Mesenchymal stem cell (in vitro differentiated cells and primary cell): ENCODE measurements around the gene TPM1.

Source experiments
- DNase-seq: peaks from one replicate; pipeline ENCODE4 v3.0.0-alpha.2; 2013
- H2AFZ ChIP-seq: one replicate; pipeline ENCODE4 v1.6.1; 2013; ENCODE audit warnings: low read depth, mild to moderate bottlenecking, control low read depth, inconsistent platforms, low read length, moderate library complexity
- H2AK5ac ChIP-seq: 2 replicates; pipeline ENCODE4 v1.6.1; 2013; ENCODE audit warnings: low read length, moderate library complexity, mild to moderate bottlenecking, inconsistent platforms; ENCODE audit not compliant: severe bottlenecking
- H2BK120ac ChIP-seq: one replicate; pipeline ENCODE4 v1.6.1; 2013; ENCODE audit warnings: low read depth, mild to moderate bottlenecking, inconsistent platforms, low read length, moderate library complexity
- H2BK12ac ChIP-seq, 2 experiments: one replicate each; pipeline ENCODE4 v1.6.1; 2013; ENCODE audit warnings: inconsistent platforms in 2 of 2, low read length in 2 of 2, mild to moderate bottlenecking in 2 of 2, moderate library complexity in 2 of 2, control low read depth in 1 of 2
- H2BK15ac ChIP-seq: one replicate; pipeline ENCODE4 v1.6.1; 2013; ENCODE audit warnings: mild to moderate bottlenecking, low read depth, inconsistent platforms; ENCODE audit not compliant: poor library complexity, severe bottlenecking
- H2BK5ac ChIP-seq: 2 replicates; pipeline ENCODE4 v1.6.1; 2013; ENCODE audit warnings: low read depth, mild to moderate bottlenecking, low read length, control low read depth, inconsistent platforms; ENCODE audit not compliant: poor library complexity, severe bottlenecking
- H3K14ac ChIP-seq, 2 experiments: one replicate each; pipeline ENCODE4 v1.6.1; 2013; ENCODE audit warnings: inconsistent platforms in 2 of 2, low read length in 2 of 2, control low read depth in 1 of 2, mild to moderate bottlenecking in 1 of 2, moderate library complexity in 1 of 2
- H3K18ac ChIP-seq, 2 experiments: one replicate each; pipeline ENCODE4 v1.6.1; 2013; ENCODE audit warnings: inconsistent platforms in 2 of 2, low read length in 2 of 2, control low read depth in 1 of 2, low read depth in 1 of 2, mild to moderate bottlenecking in 1 of 2
- H3K23ac ChIP-seq, 2 experiments: one replicate each; pipeline ENCODE4 v1.6.1; 2013; ENCODE audit warnings: inconsistent platforms in 2 of 2, low read length in 2 of 2, mild to moderate bottlenecking in 2 of 2, moderate library complexity in 2 of 2, control low read depth in 1 of 2
- H3K27ac ChIP-seq: 2 replicates; pipeline ENCODE4 v1.5.1; 2013; ENCODE audit warnings: mild to moderate bottlenecking, moderate library complexity, low read length, control low read depth, inconsistent platforms; ENCODE audit not compliant: poor library complexity, severe bottlenecking
- H3K27me3 ChIP-seq, 2 experiments: 2 replicates each; pipeline versions ENCODE4 v1.6.1 to v1.7.0; 2013; ENCODE audit warnings: low read length in 2 of 2, mild to moderate bottlenecking in 2 of 2, moderate library complexity in 2 of 2, control low read depth in 1 of 2, inconsistent platforms in 1 of 2; ENCODE audit not compliant: control insufficient read depth in 1 of 2, insufficient read depth in 1 of 2
- H3K36me3 ChIP-seq, 2 experiments: 2 replicates each; pipeline versions ENCODE4 v1.6.1 to v1.7.0; 2013; ENCODE audit warnings: low read length in 2 of 2, control low read depth in 1 of 2, inconsistent platforms in 1 of 2, low read depth in 1 of 2, mild to moderate bottlenecking in 1 of 2; ENCODE audit not compliant: insufficient read depth in 2 of 2, control insufficient read depth in 1 of 2
- H3K4ac ChIP-seq, 2 experiments: one replicate each; pipeline ENCODE4 v1.6.1; 2013; ENCODE audit warnings: inconsistent platforms in 2 of 2, low read length in 2 of 2, mild to moderate bottlenecking in 2 of 2, moderate library complexity in 2 of 2, control low read depth in 1 of 2, low read depth in 1 of 2
- H3K4me1 ChIP-seq: 2 replicates; pipeline ENCODE4 v1.6.1; 2013; ENCODE audit warnings: low read depth, low read length, control low read depth; ENCODE audit not compliant: control insufficient read depth, insufficient read depth
- H3K4me2 ChIP-seq: 2 replicates; pipeline ENCODE4 v1.6.1; 2013; ENCODE audit warnings: low read length, mild to moderate bottlenecking, inconsistent platforms; ENCODE audit not compliant: poor library complexity, severe bottlenecking
- H3K4me3 ChIP-seq, 2 experiments: 2 replicates each; pipeline versions ENCODE4 v1.5.1 to v1.7.0; 2013; ENCODE audit warnings: low read length in 2 of 2, mild to moderate bottlenecking in 2 of 2, control low read depth in 1 of 2, low read depth in 1 of 2; ENCODE audit not compliant: insufficient read depth in 1 of 2
- H3K79me1 ChIP-seq: replicated peaks from 2 replicates; pipeline ENCODE4 v1.6.1; 2013; ENCODE audit warnings: mild to moderate bottlenecking, control low read depth, low read length, inconsistent platforms; ENCODE audit not compliant: poor library complexity, severe bottlenecking
- H3K9ac ChIP-seq: 2 replicates; pipeline ENCODE4 v1.7.0; 2013; ENCODE audit warnings: mild to moderate bottlenecking, low read length, moderate library complexity
- H3K9me3 ChIP-seq: 2 replicates; pipeline ENCODE4 v1.7.0; 2013; ENCODE audit warnings: mild to moderate bottlenecking, low read length; ENCODE audit not compliant: control insufficient read depth
- H4K8ac ChIP-seq: one replicate; pipeline ENCODE4 v1.6.1; 2013; ENCODE audit warnings: inconsistent platforms, mild to moderate bottlenecking, low read length, moderate library complexity
- H4K91ac ChIP-seq: one replicate; pipeline ENCODE4 v1.6.1; 2013; ENCODE audit warnings: mild to moderate bottlenecking, low read length, inconsistent platforms
- WGBS: methylation state at CpG from one replicate; pipeline ENCODE4 v1.1.7; 2013; ENCODE audit warnings: mixed read lengths; 5-methylcytosine and 5-hydroxymethylcytosine counted together

TPM1 gene

GRCh38 chr15:63075015-63075983 is 32.8 kb downstream of the TPM1 start:
- Histone ChIP-seq H3K27ac (peak overlapping the region; percentile 33), H3K23ac (no peak overlapping the region), H3K36me3 (peaks cover 9 to 26% of the 10 kb centered on the region in 2 experiments), H3K4ac (peak overlapping the region in 1 of 2 experiments; percentile 74), H3K18ac (peak overlapping the region; percentile 33 to 82), H3K4me3 (peak overlapping the region in 1 of 2 experiments; percentile 58), H3K4me1 (peaks cover 8% of the 10 kb centered on the region), H2AK5ac (no peak overlapping the region), H3K4me2 (no peak overlapping the region), H3K27me3 (no peaks in the 10 kb centered on the region), H4K8ac (peak overlapping the region; percentile 83), H3K79me1 (no peaks in the 10 kb centered on the region), H2BK5ac (no peak overlapping the region), H2BK12ac (peak overlapping the region in 1 of 2 experiments; percentile 70), H3K14ac (peak overlapping the region in 1 of 2 experiments; percentile 58), H2AFZ (no peak overlapping the region), H3K9me3 (no peaks in the 10 kb centered on the region), H4K91ac (peak overlapping the region; percentile 21), H2BK120ac (peak overlapping the region; percentile 39), H2BK15ac (no peak overlapping the region), H3K9ac (peak overlapping the region; percentile 30)
- peak; percentile 59 for DNase-seq
- 58% methylated on average over 17 of the region's 17 CpGs for WGBS

- peaks cover 4 to 17% of the 10 kb centered on the region in 2 experiments for H3K36me3 ChIP-seq
- H3K23ac ChIP-seq = no peak overlapping the region
- no peak overlapping the region for H3K27ac ChIP-seq
- no peaks in the 10 kb centered on the region for H3K79me1 ChIP-seq
- no peak overlapping the region for H2AFZ ChIP-seq
- H3K4ac ChIP-seq = peak overlapping the region; percentile 19 to 79
- H3K9me3 ChIP-seq = no peaks in the 10 kb centered on the region
- 79% methylated on average over 12 of the region's 12 CpGs for WGBS
- peak overlapping the region; percentile 21 for H4K91ac ChIP-seq
- H2AK5ac ChIP-seq = peak overlapping the region; percentile 29
- peak overlapping the region in 1 of 2 experiments; percentile 82 for H3K14ac ChIP-seq
- H3K27me3 ChIP-seq = no peaks in the 10 kb centered on the region
- H3K4me2 ChIP-seq = no peak overlapping the region
- H3K4me1 ChIP-seq = peaks cover 8% of the 10 kb centered on the region
- H2BK5ac ChIP-seq = no peak overlapping the region
- peak overlapping the region; percentile 30 for H3K9ac ChIP-seq
- peak overlapping the region; percentile 18 to 70 for H2BK12ac ChIP-seq
- H3K4me3 ChIP-seq = no peak overlapping the region
- peak overlapping the region in 1 of 2 experiments; percentile 14 for H3K18ac ChIP-seq
- peak overlapping the region; percentile 39 for H2BK120ac ChIP-seq
- peak overlapping the region; percentile 71 for H2BK15ac ChIP-seq
- no peak for DNase-seq
- no peak overlapping the region for H4K8ac ChIP-seq
Measured at GRCh38 chr15:63075984-63076713, 33.6 kb downstream of the TPM1 start.

GRCh38 chr15:63076714-63077046 is 34.1 kb downstream of the TPM1 start:
- no peak overlapping the region for H3K4me3 ChIP-seq

GRCh38 chr15:63077952-63078351 is 35.4 kb downstream of the TPM1 start:
- H2BK12ac ChIP-seq = no peak overlapping the region
- H4K8ac ChIP-seq = no peak overlapping the region
- no peaks in the 10 kb centered on the region for H3K9me3 ChIP-seq
- no peak overlapping the region for H4K91ac ChIP-seq
- no peaks in the 10 kb centered on the region for H3K36me3 ChIP-seq
- no peak overlapping the region for H3K9ac ChIP-seq
- H3K79me1 ChIP-seq = no peaks in the 10 kb centered on the region
- no peak overlapping the region for H3K23ac ChIP-seq
- no peak overlapping the region for H3K14ac ChIP-seq
- no peak overlapping the region for H2AFZ ChIP-seq
- no peak overlapping the region for H3K27ac ChIP-seq
- H3K27me3 ChIP-seq = no peaks in the 10 kb centered on the region
- no peak overlapping the region for H3K4me2 ChIP-seq
- H3K4me1 ChIP-seq = peaks cover 8% of the 10 kb centered on the region
- H2BK15ac ChIP-seq = no peak overlapping the region
- DNase-seq = no peak
- 27% methylated on average over 5 of the region's 6 CpGs for WGBS
- H3K18ac ChIP-seq = no peak overlapping the region
- H2BK120ac ChIP-seq = no peak overlapping the region
- no peak overlapping the region for H3K4ac ChIP-seq
- H3K4me3 ChIP-seq = no peak overlapping the region
- H2BK5ac ChIP-seq = no peak overlapping the region
- H2AK5ac ChIP-seq = no peak overlapping the region

More at GRCh38 chr15:63076714-63077046, 34.1 kb downstream of the TPM1 start:
- H2BK5ac ChIP-seq = no peak overlapping the region
- DNase-seq = no peak
- H3K4me2 ChIP-seq = no peak overlapping the region
- H3K36me3 ChIP-seq = peaks cover 3 to 12% of the 10 kb centered on the region in 2 experiments
- no peak overlapping the region for H3K18ac ChIP-seq
- no peak overlapping the region for H3K23ac ChIP-seq
- no peaks in the 10 kb centered on the region for H3K9me3 ChIP-seq
- no peak overlapping the region for H3K14ac ChIP-seq
- H2BK12ac ChIP-seq = no peak overlapping the region
- H2AK5ac ChIP-seq = peak overlapping the region; percentile 15
- no peak overlapping the region for H3K4ac ChIP-seq
- H2BK120ac ChIP-seq = no peak overlapping the region
- no peak overlapping the region for H2BK15ac ChIP-seq
- H3K79me1 ChIP-seq = no peaks in the 10 kb centered on the region
- H3K27me3 ChIP-seq = no peaks in the 10 kb centered on the region
- peaks cover 8% of the 10 kb centered on the region for H3K4me1 ChIP-seq
- H3K9ac ChIP-seq = no peak overlapping the region
- H2AFZ ChIP-seq = no peak overlapping the region
- H3K27ac ChIP-seq = no peak overlapping the region
- 44% methylated on average over 4 of the region's 4 CpGs for WGBS
- no peak overlapping the region for H4K8ac ChIP-seq
- H4K91ac ChIP-seq = no peak overlapping the region
